ENCODE data around the gene FBXO41.

FBXO41 gene

GRCh38 chr2:73208258-73208657 is 76.0 kb downstream of the FBXO41 start:
- no peak for DNase-seq

DNA sequence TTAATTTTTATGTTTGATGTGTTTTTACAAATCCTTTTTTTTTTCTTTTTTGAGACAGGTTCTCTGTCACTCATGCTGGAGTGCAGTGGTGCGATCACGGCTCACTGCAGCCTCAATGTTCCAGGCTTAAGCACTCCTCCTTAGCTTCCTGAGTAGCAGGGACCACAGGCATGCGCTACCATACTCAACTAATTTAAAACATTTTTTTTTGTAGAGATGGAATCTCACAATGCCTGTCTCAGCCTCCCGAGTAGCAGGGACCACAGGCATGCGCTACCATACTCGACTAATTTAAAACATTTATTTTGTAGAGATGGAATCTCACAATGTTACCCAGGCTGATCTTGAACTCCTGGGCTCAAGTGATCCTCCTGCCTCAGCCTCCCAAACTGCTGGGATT is 78.7 kb downstream of the FBXO41 start:
- DNase-seq, result no peak
